Measurements from ENCODE around the gene SSB. TPM values are rescaled to one million over a fixed set of nuclear protein-coding genes. Genes with fewer than 3 reads are reported as not detected.
A peak's percentile ranks its signal among the peaks of the same experiment; 100 is the strongest.

The SSB gene
- total and polyA plus RNA-seq, 2 of the 13 experiments (the other 11 are each of a cell fraction or from before 2014, with no cell fraction given), result 109 to 208 TPM

GRCh38 chr2:169757778-169758177 lies 40.9 kb upstream of the SSB start (continued):
- TF ChIP-seq ZNF614 (CRISPR knock-in tag; IDR thresholded peaks at IDR 0.05; ENCODE audit: borderline replicate concordance), result no peak
- TF ChIP-seq KLF13 (CRISPR knock-in tag; IDR thresholded peaks at IDR 0.05), result no peak
- TF ChIP-seq ZNF280D (CRISPR knock-in tag; IDR thresholded peaks at IDR 0.05), result no peak
- no peak for TF ChIP-seq ZFP91 (CRISPR knock-in tag; IDR thresholded peaks at IDR 0.05; ENCODE audit: borderline replicate concordance)
- TF ChIP-seq ZNF746 (CRISPR knock-in tag; IDR thresholded peaks at IDR 0.05), result no peak
- no peak for TF ChIP-seq ZNF768 (CRISPR knock-in tag; IDR thresholded peaks at IDR 0.05)
- no peak for TF ChIP-seq ZNF839 (CRISPR knock-in tag; IDR thresholded peaks at IDR 0.05; ENCODE audit: borderline replicate concordance)
- no peak for TF ChIP-seq SNAPC5 (CRISPR knock-in tag; IDR thresholded peaks at IDR 0.05; ENCODE audit: borderline replicate concordance)
- no peak for TF ChIP-seq ATF1 (CRISPR knock-in tag; IDR thresholded peaks at IDR 0.05)
- TF ChIP-seq KLF6 (CRISPR knock-in tag; IDR thresholded peaks at IDR 0.05), result no peak
- TF ChIP-seq SIX1 (CRISPR knock-in tag; IDR thresholded peaks at IDR 0.05; ENCODE audit: borderline replicate concordance), result peak; percentile 73; the same call in 1 of the 2 replicates
- TF ChIP-seq CEBPB (IDR thresholded peaks at IDR 0.05; ENCODE audit: borderline replicate concordance, low read depth, low read length), result peak; percentile 52; the same call in 1 of the 2 replicates
- no peak for TF ChIP-seq ZNF512 (CRISPR knock-in tag; IDR thresholded peaks at IDR 0.05)
- no peak for TF ChIP-seq KMT2B (CRISPR knock-in tag; IDR thresholded peaks at IDR 0.05)
- no peak for TF ChIP-seq CCDC6 (CRISPR knock-in tag; IDR thresholded peaks at IDR 0.05)
- no peak for TF ChIP-seq ZUFSP (CRISPR knock-in tag; IDR thresholded peaks at IDR 0.05; ENCODE audit: borderline replicate concordance)
- no peak for TF ChIP-seq POLR2AphosphoS5 (IDR thresholded peaks at IDR 0.05; ENCODE audit: low read depth, low read length)
- TF ChIP-seq PRMT3 (CRISPR knock-in tag; IDR thresholded peaks at IDR 0.05; ENCODE audit: borderline replicate concordance, low read depth), result no peak
- no peak for TF ChIP-seq KLF12 (CRISPR knock-in tag; IDR thresholded peaks at IDR 0.05; ENCODE audit: borderline replicate concordance)
- no peak for TF ChIP-seq LBX2 (CRISPR knock-in tag; IDR thresholded peaks at IDR 0.05; ENCODE audit: borderline replicate concordance)
- no peak for TF ChIP-seq ZNF552 (CRISPR knock-in tag; IDR thresholded peaks at IDR 0.05; ENCODE audit: borderline replicate concordance)

All from HepG2 (cell line).